Measurements from ENCODE around the gene KPNA1. TPM values are rescaled to one million over a fixed set of nuclear protein-coding genes. Genes with fewer than 3 reads are reported as not detected.

KPNA1 gene
- total and polyA plus RNA-seq, 2 of the 13 experiments (the other 11 are each of a cell fraction or from before 2014, with no cell fraction given), result 15.4 to 30.0 TPM

GRCh38 chr3:122391681-122392446 lies 122.9 kb downstream of the KPNA1 start (continued):
- no peak for TF ChIP-seq MXD4 (CRISPR knock-in tag; IDR thresholded peaks at IDR 0.05)
- peak; percentile 45; the same call in 1 of the 2 replicates for TF ChIP-seq KAT8 (CRISPR knock-in tag; IDR thresholded peaks at IDR 0.05)
- no peak for TF ChIP-seq NFRKB (IDR thresholded peaks at IDR 0.05)
- no peak for TF ChIP-seq PCBP1 (IDR thresholded peaks at IDR 0.05; ENCODE audit: borderline replicate concordance, low read depth, low read length)
- TF ChIP-seq, protein P1, sequence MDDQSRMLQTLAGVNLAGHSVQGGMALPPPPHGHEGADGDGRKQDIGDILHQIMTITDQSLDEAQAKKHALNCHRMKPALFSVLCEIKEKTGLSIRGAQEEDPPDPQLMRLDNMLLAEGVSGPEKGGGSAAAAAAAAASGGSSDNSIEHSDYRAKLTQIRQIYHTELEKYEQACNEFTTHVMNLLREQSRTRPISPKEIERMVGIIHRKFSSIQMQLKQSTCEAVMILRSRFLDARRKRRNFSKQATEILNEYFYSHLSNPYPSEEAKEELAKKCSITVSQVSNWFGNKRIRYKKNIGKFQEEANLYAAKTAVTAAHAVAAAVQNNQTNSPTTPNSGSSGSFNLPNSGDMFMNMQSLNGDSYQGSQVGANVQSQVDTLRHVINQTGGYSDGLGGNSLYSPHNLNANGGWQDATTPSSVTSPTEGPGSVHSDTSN (CRISPR knock-in tag; IDR thresholded peaks at IDR 0.05; ENCODE audit: borderline replicate concordance), result no peak
- TF ChIP-seq CCAR2 (optimal IDR thresholded peaks at IDR 0.05; ENCODE audit: low read depth, low read length), result no peak
- no peak for TF ChIP-seq ZNF670 (CRISPR knock-in tag; IDR thresholded peaks at IDR 0.05; ENCODE audit: borderline replicate concordance)
- peak; percentile 41; the same call in 1 of the 2 replicates for TF ChIP-seq RARA (CRISPR knock-in tag; IDR thresholded peaks at IDR 0.05)
- no peak for TF ChIP-seq NRL (CRISPR knock-in tag; IDR thresholded peaks at IDR 0.05; ENCODE audit: borderline replicate concordance)
- TF ChIP-seq ZNF333 (CRISPR knock-in tag; IDR thresholded peaks at IDR 0.05; ENCODE audit: borderline replicate concordance), result no peak
- TF ChIP-seq KAT7 (CRISPR knock-in tag; IDR thresholded peaks at IDR 0.05; ENCODE audit: borderline replicate concordance), result no peak
- TF ChIP-seq ZMYM2 (CRISPR knock-in tag; IDR thresholded peaks at IDR 0.05), result no peak
- TF ChIP-seq, protein P2, sequence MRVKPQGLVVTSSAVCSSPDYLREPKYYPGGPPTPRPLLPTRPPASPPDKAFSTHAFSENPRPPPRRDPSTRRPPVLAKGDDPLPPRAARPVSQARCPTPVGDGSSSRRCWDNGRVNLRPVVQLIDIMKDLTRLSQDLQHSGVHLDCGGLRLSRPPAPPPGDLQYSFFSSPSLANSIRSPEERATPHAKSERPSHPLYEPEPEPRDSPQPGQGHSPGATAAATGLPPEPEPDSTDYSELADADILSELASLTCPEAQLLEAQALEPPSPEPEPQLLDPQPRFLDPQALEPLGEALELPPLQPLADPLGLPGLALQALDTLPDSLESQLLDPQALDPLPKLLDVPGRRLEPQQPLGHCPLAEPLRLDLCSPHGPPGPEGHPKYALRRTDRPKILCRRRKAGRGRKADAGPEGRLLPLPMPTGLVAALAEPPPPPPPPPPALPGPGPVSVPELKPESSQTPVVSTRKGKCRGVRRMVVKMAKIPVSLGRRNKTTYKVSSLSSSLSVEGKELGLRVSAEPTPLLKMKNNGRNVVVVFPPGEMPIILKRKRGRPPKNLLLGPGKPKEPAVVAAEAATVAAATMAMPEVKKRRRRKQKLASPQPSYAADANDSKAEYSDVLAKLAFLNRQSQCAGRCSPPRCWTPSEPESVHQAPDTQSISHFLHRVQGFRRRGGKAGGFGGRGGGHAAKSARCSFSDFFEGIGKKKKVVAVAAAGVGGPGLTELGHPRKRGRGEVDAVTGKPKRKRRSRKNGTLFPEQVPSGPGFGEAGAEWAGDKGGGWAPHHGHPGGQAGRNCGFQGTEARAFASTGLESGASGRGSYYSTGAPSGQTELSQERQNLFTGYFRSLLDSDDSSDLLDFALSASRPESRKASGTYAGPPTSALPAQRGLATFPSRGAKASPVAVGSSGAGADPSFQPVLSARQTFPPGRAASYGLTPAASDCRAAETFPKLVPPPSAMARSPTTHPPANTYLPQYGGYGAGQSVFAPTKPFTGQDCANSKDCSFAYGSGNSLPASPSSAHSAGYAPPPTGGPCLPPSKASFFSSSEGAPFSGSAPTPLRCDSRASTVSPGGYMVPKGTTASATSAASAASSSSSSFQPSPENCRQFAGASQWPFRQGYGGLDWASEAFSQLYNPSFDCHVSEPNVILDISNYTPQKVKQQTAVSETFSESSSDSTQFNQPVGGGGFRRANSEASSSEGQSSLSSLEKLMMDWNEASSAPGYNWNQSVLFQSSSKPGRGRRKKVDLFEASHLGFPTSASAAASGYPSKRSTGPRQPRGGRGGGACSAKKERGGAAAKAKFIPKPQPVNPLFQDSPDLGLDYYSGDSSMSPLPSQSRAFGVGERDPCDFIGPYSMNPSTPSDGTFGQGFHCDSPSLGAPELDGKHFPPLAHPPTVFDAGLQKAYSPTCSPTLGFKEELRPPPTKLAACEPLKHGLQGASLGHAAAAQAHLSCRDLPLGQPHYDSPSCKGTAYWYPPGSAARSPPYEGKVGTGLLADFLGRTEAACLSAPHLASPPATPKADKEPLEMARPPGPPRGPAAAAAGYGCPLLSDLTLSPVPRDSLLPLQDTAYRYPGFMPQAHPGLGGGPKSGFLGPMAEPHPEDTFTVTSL (CRISPR knock-in tag; IDR thresholded peaks at IDR 0.05; ENCODE audit: borderline replicate concordance), result 0 out of 2 replicates have a peak, but pooled peaks have one; percentile 50
- TF ChIP-seq, protein P3, sequence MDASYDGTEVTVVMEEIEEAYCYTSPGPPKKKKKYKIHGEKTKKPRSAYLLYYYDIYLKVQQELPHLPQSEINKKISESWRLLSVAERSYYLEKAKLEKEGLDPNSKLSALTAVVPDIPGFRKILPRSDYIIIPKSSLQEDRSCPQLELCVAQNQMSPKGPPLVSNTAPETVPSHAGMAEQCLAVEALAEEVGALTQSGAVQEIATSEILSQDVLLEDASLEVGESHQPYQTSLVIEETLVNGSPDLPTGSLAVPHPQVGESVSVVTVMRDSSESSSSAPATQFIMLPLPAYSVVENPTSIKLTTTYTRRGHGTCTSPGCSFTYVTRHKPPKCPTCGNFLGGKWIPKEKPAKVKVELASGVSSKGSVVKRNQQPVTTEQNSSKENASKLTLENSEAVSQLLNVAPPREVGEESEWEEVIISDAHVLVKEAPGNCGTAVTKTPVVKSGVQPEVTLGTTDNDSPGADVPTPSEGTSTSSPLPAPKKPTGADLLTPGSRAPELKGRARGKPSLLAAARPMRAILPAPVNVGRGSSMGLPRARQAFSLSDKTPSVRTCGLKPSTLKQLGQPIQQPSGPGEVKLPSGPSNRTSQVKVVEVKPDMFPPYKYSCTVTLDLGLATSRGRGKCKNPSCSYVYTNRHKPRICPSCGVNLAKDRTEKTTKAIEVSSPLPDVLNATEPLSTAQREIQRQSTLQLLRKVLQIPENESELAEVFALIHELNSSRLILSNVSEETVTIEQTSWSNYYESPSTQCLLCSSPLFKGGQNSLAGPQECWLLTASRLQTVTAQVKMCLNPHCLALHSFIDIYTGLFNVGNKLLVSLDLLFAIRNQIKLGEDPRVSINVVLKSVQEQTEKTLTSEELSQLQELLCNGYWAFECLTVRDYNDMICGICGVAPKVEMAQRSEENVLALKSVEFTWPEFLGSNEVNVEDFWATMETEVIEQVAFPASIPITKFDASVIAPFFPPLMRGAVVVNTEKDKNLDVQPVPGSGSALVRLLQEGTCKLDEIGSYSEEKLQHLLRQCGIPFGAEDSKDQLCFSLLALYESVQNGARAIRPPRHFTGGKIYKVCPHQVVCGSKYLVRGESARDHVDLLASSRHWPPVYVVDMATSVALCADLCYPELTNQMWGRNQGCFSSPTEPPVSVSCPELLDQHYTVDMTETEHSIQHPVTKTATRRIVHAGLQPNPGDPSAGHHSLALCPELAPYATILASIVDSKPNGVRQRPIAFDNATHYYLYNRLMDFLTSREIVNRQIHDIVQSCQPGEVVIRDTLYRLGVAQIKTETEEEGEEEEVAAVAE (CRISPR knock-in tag; IDR thresholded peaks at IDR 0.05; ENCODE audit: borderline replicate concordance), result no peak
- peak; percentile 75; the same call in 1 of the 2 replicates for TF ChIP-seq HDAC2 (CRISPR knock-in tag; IDR thresholded peaks at IDR 0.05)
- no peak for TF ChIP-seq BRCA1 (CRISPR knock-in tag; IDR thresholded peaks at IDR 0.05)
- TF ChIP-seq KMT2B (CRISPR knock-in tag; IDR thresholded peaks at IDR 0.05), result no peak
- TF ChIP-seq SATB2 (CRISPR knock-in tag; IDR thresholded peaks at IDR 0.05), result no peak
- TF ChIP-seq ELF4 (CRISPR knock-in tag; IDR thresholded peaks at IDR 0.05; ENCODE audit: borderline replicate concordance), result no peak

Measured in HepG2 (cell line).